Measurements from ENCODE around the gene FLNC. TPM values are rescaled to one million over a fixed set of nuclear protein-coding genes. Genes with fewer than 3 reads are reported as not detected.

FLNC gene
- total RNA-seq, 4 donors from 2014 or later, result 5.7 to 12.6 (median 9.3) TPM

GRCh38 chr7:128801667-128802418 is 28.4 kb upstream of the FLNC start:
- intact Hi-C loops (cut with DNase I), result no loop called here
- Histone ChIP-seq H3K27me3 (no peaks in the 10 kb centered on the region), H3K4me1 (no peaks in the 10 kb centered on the region), H3K4me3 (replicated peaks in 1 of 3) (no peak overlapping the region), H3K27ac (no peak overlapping the region), H3K36me3 (no peaks in the 10 kb centered on the region), H3K9me3 (no peaks in the 10 kb centered on the region)
- WGBS, 2 donors, result 93 to 96% methylated on average over 2 of the region's 2 CpGs
- TF ChIP-seq CTCF (IDR thresholded peaks at IDR 0.05) (no peak), POLR2A (IDR thresholded peaks at IDR 0.05) (no peak)
- DNase-seq, result no peak

- Histone ChIP-seq H3K9me3 (no peaks in the 10 kb centered on the region), H3K4me3 (replicated peaks in 1 of 3) (no peak overlapping the region), H3K27ac (no peak overlapping the region), H3K36me3 (no peaks in the 10 kb centered on the region), H3K4me1 (no peaks in the 10 kb centered on the region), H3K27me3 (no peaks in the 10 kb centered on the region)
- no peak for DNase-seq
- 81 to 89% methylated on average over 5 to 6 of the region's 6 CpGs for WGBS, 2 donors
- TF ChIP-seq CTCF (IDR thresholded peaks at IDR 0.05) (no peak), POLR2A (IDR thresholded peaks at IDR 0.05) (no peak)
- intact Hi-C loops (cut with DNase I), result no loop called here
Measured at GRCh38 chr7:128804484-128804883, 25.7 kb upstream of the FLNC start.

- Histone ChIP-seq H3K4me3 (replicated peaks in 1 of 3) (no peak overlapping the region), H3K27me3 (no peaks in the 10 kb centered on the region), H3K36me3 (no peaks in the 10 kb centered on the region), H3K4me1 (no peaks in the 10 kb centered on the region), H3K27ac (no peak overlapping the region), H3K9me3 (no peaks in the 10 kb centered on the region)
- no peak for DNase-seq
- intact Hi-C loops (cut with DNase I), result no loop called here
- WGBS, 2 donors, result 87 to 99% methylated on average over 5 of the region's 5 CpGs
- no peak for TF ChIP-seq POLR2A (IDR thresholded peaks at IDR 0.05)
- TF ChIP-seq CTCF (IDR thresholded peaks at IDR 0.05), result no peak
Measured at GRCh38 chr7:128805225-128805624, 25.0 kb upstream of the FLNC start.

GRCh38 chr7:128807191-128807590 is 23.0 kb upstream of the FLNC start:
- no peak for DNase-seq
- Histone ChIP-seq H3K4me1 (no peaks in the 10 kb centered on the region), H3K4me3 (replicated peaks in 1 of 3) (no peak overlapping the region), H3K9me3 (no peaks in the 10 kb centered on the region), H3K27me3 (no peaks in the 10 kb centered on the region), H3K36me3 (no peaks in the 10 kb centered on the region), H3K27ac (no peak overlapping the region)
- 91 to 93% methylated on average over 8 of the region's 8 CpGs for WGBS, 2 donors
- TF ChIP-seq POLR2A (IDR thresholded peaks at IDR 0.05), result no peak
- TF ChIP-seq CTCF (IDR thresholded peaks at IDR 0.05), result no peak
- intact Hi-C loops (cut with DNase I), result no loop called here

GRCh38 chr7:128809363-128809762 is 20.8 kb upstream of the FLNC start:
- H3K4me3 ChIP-seq (replicated peaks in 1 of 3), result no peak overlapping the region
- H3K4me1 ChIP-seq, result no peaks in the 10 kb centered on the region
- DNase-seq, result no peak
- 81 to 93% methylated on average over 2 to 3 of the region's 3 CpGs for WGBS, 2 donors
- no peak for TF ChIP-seq CTCF (IDR thresholded peaks at IDR 0.05)
- TF ChIP-seq POLR2A (IDR thresholded peaks at IDR 0.05), result no peak
- no peaks in the 10 kb centered on the region for H3K27me3 ChIP-seq
- H3K9me3 ChIP-seq, result no peaks in the 10 kb centered on the region
- H3K36me3 ChIP-seq, result no peaks in the 10 kb centered on the region
- intact Hi-C loops (cut with DNase I), result no loop called here
- no peak overlapping the region for H3K27ac ChIP-seq
